ENCODE measurements around the gene SCAF8. TPM values are rescaled to one million over a fixed set of nuclear protein-coding genes. Genes with fewer than 3 reads are reported as not detected.

The SCAF8 gene
- total RNA-seq, 1 donor from 2014 or later = 39.4 TPM

- no peak for TF ChIP-seq CTCF (IDR thresholded peaks at IDR 0.05)
- DNase-seq = no peak
- Histone ChIP-seq H3K27me3 (ENCODE audit: low read depth) (no peaks in the 10 kb centered on the region), H3K9me3 (no peaks in the 10 kb centered on the region), H3K4me3 (no peak overlapping the region), H3K4me1 (peaks cover 10% of the 10 kb centered on the region), H3K27ac (no peak overlapping the region), H3K36me3 (peaks cover 90% of the 10 kb centered on the region)
- intact Hi-C loops (cut with DNase I) = no loop called here
- ATAC-seq = no peak
These were observed 90.9 kb downstream of the SCAF8 start for GRCh38 chr6:154824076-154824475.

- ATAC-seq (no peak), DNase-seq (no peak)
- H3K9me3 ChIP-seq = no peaks in the 10 kb centered on the region
- peaks cover 8% of the 10 kb centered on the region for H3K4me1 ChIP-seq
- intact Hi-C loops (cut with DNase I) = no loop called here
- H3K27me3 ChIP-seq (ENCODE audit: low read depth) = no peaks in the 10 kb centered on the region
- H3K4me3 ChIP-seq = no peak overlapping the region
- H3K27ac ChIP-seq = no peak overlapping the region
- no peak for TF ChIP-seq CTCF (IDR thresholded peaks at IDR 0.05)
- H3K36me3 ChIP-seq = peaks cover 86% of the 10 kb centered on the region
These were observed 96.8 kb downstream of the SCAF8 start for GRCh38 chr6:154829970-154830369.

GRCh38 chr6:154830771-154831170 is 97.6 kb downstream of the SCAF8 start:
- no peak for TF ChIP-seq CTCF (IDR thresholded peaks at IDR 0.05)
- Histone ChIP-seq H3K4me3 (no peak overlapping the region), H3K27ac (no peak overlapping the region), H3K27me3 (ENCODE audit: low read depth) (no peaks in the 10 kb centered on the region), H3K9me3 (no peaks in the 10 kb centered on the region), H3K36me3 (peaks cover 78% of the 10 kb centered on the region), H3K4me1 (peaks cover 16% of the 10 kb centered on the region)
- DNase-seq (no peak), ATAC-seq (no peak)
- intact Hi-C loops (cut with DNase I) = no loop called here

- no peak overlapping the region for H3K4me3 ChIP-seq
- ATAC-seq (no peak), DNase-seq (no peak)
- TF ChIP-seq CTCF (IDR thresholded peaks at IDR 0.05) = no peak
- no peaks in the 10 kb centered on the region for H3K27me3 ChIP-seq (ENCODE audit: low read depth)
- no peak overlapping the region for H3K27ac ChIP-seq
- peaks cover 16% of the 10 kb centered on the region for H3K4me1 ChIP-seq
- H3K36me3 ChIP-seq = peaks cover 37% of the 10 kb centered on the region
- H3K9me3 ChIP-seq = no peaks in the 10 kb centered on the region
- intact Hi-C loops (cut with DNase I) = no loop called here
These were observed 102.1 kb downstream of the SCAF8 start for GRCh38 chr6:154835307-154835706.

- ATAC-seq = no peak
- DNase-seq = no peak
- H3K27ac ChIP-seq = no peak overlapping the region
- no peaks in the 10 kb centered on the region for H3K9me3 ChIP-seq
- peaks cover 4% of the 10 kb centered on the region for H3K36me3 ChIP-seq
- H3K27me3 ChIP-seq (ENCODE audit: low read depth) = no peaks in the 10 kb centered on the region
- H3K4me1 ChIP-seq = peaks cover 12% of the 10 kb centered on the region
- TF ChIP-seq CTCF (IDR thresholded peaks at IDR 0.05) = no peak
- no peak overlapping the region for H3K4me3 ChIP-seq
- intact Hi-C loops (cut with DNase I) = no loop called here
These were observed 106.3 kb downstream of the SCAF8 start for GRCh38 chr6:154839546-154839945.

- H3K27me3 ChIP-seq (ENCODE audit: low read depth) = no peaks in the 10 kb centered on the region
- peaks cover 4% of the 10 kb centered on the region for H3K4me1 ChIP-seq
- ATAC-seq (no peak), DNase-seq (no peak)
- H3K27ac ChIP-seq = no peak overlapping the region
- H3K9me3 ChIP-seq = no peaks in the 10 kb centered on the region
- no peak overlapping the region for H3K4me3 ChIP-seq
- TF ChIP-seq CTCF (IDR thresholded peaks at IDR 0.05) = no peak
- H3K36me3 ChIP-seq = peaks cover 4% of the 10 kb centered on the region
- intact Hi-C loops (cut with DNase I) = no loop called here
These were observed 107.1 kb downstream of the SCAF8 start for GRCh38 chr6:154840363-154840762.

All from lower lobe of right lung (tissue), 2 donors.